Transverse colon (tissue), 4 donors: Measurements from ENCODE around the gene PALMD. TPM values are rescaled to one million over a fixed set of nuclear protein-coding genes. Genes with fewer than 3 reads are reported as not detected.

Source experiments
- DNase-seq: peaks from one replicate; pipeline ENCODE4 v3.0.0-alpha.2; 2019
- H3K27ac ChIP-seq, 4 donors: fragments of 200-600 bp; sonication (generic); 2 replicates each; pipeline ENCODE4 v1.5.1; 2016 to 2018; ENCODE audit warnings: inconsistent platforms in 4 of 4
- H3K27me3 ChIP-seq: fragments of 200-600 bp; sonication (generic); 2 replicates; pipeline ENCODE4 v1.5.1; 2017; ENCODE audit warnings: inconsistent platforms
- H3K36me3 ChIP-seq, 4 donors: fragments of 200-600 bp; sonication (generic); 2 replicates each; pipeline ENCODE4 v1.5.1; 2017 to 2019; ENCODE audit warnings: inconsistent platforms in 4 of 4
- H3K4me1 ChIP-seq, 4 donors: fragments of 200-600 bp; sonication (generic); 2 replicates each; pipeline ENCODE4 v1.5.1; 2017 to 2020; ENCODE audit warnings: inconsistent platforms in 4 of 4
- H3K4me3 ChIP-seq, 4 donors: fragments of 200-600 bp; sonication (generic); 1 replicate in 1 of 4; 2 replicates in 3 of 4; pipeline versions ENCODE4 v1.5.1 to v1.6.1; 2017 to 2019; ENCODE audit warnings: inconsistent platforms in 4 of 4
- H3K9me3 ChIP-seq, 2 donors: fragments of 200-600 bp; sonication (generic); 2 replicates each; pipeline ENCODE4 v1.5.1; 2017 to 2019; ENCODE audit warnings: inconsistent platforms in 2 of 2
- EP300 ChIP-seq: sonication (generic); formaldehyde crosslinking; IDR thresholded peaks from one replicate; pipeline ENCODE4 v1.6.1; 2017; ENCODE audit warnings: antibody characterized with exemption, low read depth
- POLR2A ChIP-seq: fragments of 450-650 bp; IDR thresholded peaks from one replicate; pipeline ENCODE4 v1.6.1; 2016; ENCODE audit warnings: antibody characterized with exemption, mild to moderate bottlenecking, moderate library complexity
- POLR2AphosphoS5 ChIP-seq, 3 donors: sonication (generic); formaldehyde crosslinking; IDR thresholded peaks; one replicate each; pipeline ENCODE4 v1.6.1; 2016; ENCODE audit warnings: antibody characterized with exemption in 3 of 3
- WGBS, 2 donors: methylation state at CpG; one replicate each; pipeline ENCODE4 v1.1.5; 2018; ENCODE audit warnings: low coverage in 1 of 2; 5-methylcytosine and 5-hydroxymethylcytosine counted together
- in situ Hi-C, 4 donors: fragments of 200-750 bp; cut with MboI; loops; one replicate each; pipeline versions ENCODE4 v1.15.0 to v1.15.1; 2017; ENCODE audit warnings: low sequenced_read_pairs in 3 of 4, low pct_ligation_motif_present in 1 of 4, low pct_unique_long_range_greater_than_20kb in 1 of 4
- intact Hi-C: fragments of 100-400 bp; cut with DNase I; formaldehyde crosslinking; loops from one replicate; pipeline ENCODE4 v1.15.1; 2023; ENCODE audit warnings: low total_unique reads
- total RNA-seq, 4 donors: library from RNA; depleted of rRNA; stranded (reverse); fragments of >200 nt; gene quantifications; one replicate each; pipeline ENCODE4 v1.1.0, GENCODE V29; 2016
- TF ChIP-seq, protein P1 (sequence below), 5 experiments: fragments of 200-600 bp in 3 of 5; fragments of 450-650 bp in 2 of 5; sonication (generic) in 3 of 5; IDR thresholded peaks; 1 replicate in 2 of 5; 2 replicates in 3 of 5; pipeline ENCODE4 v1.5.1; 2016 to 2017; ENCODE audit warnings: antibody characterized with exemption in 5 of 5, inconsistent platforms in 3 of 5, mild to moderate bottlenecking in 2 of 5, moderate library complexity in 1 of 5

The PALMD gene
- total RNA-seq, 4 donors from 2014 or later: 1.9 to 4.4 (median 2.9) TPM

DNA sequence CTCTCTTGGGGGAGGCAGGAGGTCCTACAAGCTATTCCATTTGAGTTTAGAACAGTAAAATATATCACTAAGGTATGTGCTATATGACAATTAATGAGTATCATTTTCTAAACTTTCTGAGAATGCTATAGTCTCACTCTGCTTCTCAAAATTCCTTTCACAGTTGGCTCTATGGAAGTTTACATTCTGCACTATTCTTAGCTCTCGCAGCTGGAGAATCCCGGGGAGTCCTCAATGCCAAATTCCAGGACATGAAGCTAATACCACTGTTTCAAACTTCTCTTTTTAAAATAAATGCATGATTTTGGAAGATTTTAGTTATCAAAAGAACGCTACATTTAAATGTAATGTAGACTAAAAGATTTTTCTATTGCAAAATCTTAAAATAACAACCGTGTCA is 22.4 kb upstream of the PALMD start:
- WGBS, 2 donors: 57 to 80% methylated on average over 4 of the region's 4 CpGs
- Histone ChIP-seq H3K9me3 (no peaks in the 10 kb centered on the region), H3K4me3 (no peak overlapping the region), H3K4me1 (peaks cover 0 to 3% (median 0%) of the 10 kb centered on the region in 4 donors), H3K27me3 (no peaks in the 10 kb centered on the region), H3K36me3 (no peaks in the 10 kb centered on the region), H3K27ac (no peak overlapping the region)
- TF ChIP-seq POLR2AphosphoS5 (IDR thresholded peaks at IDR 0.05) (no peak), POLR2A (no peak), EP300 (no peak)
- TF ChIP-seq, protein P1, sequence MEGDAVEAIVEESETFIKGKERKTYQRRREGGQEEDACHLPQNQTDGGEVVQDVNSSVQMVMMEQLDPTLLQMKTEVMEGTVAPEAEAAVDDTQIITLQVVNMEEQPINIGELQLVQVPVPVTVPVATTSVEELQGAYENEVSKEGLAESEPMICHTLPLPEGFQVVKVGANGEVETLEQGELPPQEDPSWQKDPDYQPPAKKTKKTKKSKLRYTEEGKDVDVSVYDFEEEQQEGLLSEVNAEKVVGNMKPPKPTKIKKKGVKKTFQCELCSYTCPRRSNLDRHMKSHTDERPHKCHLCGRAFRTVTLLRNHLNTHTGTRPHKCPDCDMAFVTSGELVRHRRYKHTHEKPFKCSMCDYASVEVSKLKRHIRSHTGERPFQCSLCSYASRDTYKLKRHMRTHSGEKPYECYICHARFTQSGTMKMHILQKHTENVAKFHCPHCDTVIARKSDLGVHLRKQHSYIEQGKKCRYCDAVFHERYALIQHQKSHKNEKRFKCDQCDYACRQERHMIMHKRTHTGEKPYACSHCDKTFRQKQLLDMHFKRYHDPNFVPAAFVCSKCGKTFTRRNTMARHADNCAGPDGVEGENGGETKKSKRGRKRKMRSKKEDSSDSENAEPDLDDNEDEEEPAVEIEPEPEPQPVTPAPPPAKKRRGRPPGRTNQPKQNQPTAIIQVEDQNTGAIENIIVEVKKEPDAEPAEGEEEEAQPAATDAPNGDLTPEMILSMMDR (IDR thresholded peaks at IDR 0.05): no peak
- in situ Hi-C loops (no loop called here), intact Hi-C loops (no loop called here)
- no peak for DNase-seq

DNA sequence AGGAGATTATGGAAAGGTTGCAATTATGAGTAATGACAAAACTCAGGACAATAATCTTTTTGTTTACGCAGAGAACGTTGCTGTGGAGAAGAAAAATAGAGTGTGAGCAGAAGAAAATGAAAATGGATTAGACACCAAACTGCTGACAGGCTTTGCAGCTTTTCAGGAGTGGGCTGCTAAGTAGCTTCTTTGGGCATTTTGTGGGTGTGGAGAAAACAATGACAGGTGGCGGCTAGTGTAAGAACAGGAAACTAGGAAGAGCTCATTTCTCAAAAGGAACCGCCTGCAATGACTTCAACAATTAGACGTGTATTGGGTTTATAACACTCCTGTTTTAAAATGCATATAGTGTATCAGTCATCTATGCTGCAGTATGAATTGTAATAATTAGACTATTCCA is 18.3 kb upstream of the PALMD start:
- no peak for TF ChIP-seq POLR2AphosphoS5 (IDR thresholded peaks at IDR 0.05)
- no peak for TF ChIP-seq POLR2A
- no peak for TF ChIP-seq EP300
- TF ChIP-seq, protein P1 (IDR thresholded peaks at IDR 0.05): no peak
- intact Hi-C loops (no loop called here), in situ Hi-C loops (no loop called here)
- no peaks in the 10 kb centered on the region for H3K9me3 ChIP-seq
- H3K4me3 ChIP-seq: no peak overlapping the region
- WGBS, 2 donors: 58% methylated on average over 5 of the region's 5 CpGs
- H3K27me3 ChIP-seq: no peaks in the 10 kb centered on the region
- no peak for DNase-seq
- H3K36me3 ChIP-seq: no peaks in the 10 kb centered on the region
- H3K27ac ChIP-seq: no peak overlapping the region
- peaks cover 0 to 3% (median 0%) of the 10 kb centered on the region in 4 donors for H3K4me1 ChIP-seq

DNA sequence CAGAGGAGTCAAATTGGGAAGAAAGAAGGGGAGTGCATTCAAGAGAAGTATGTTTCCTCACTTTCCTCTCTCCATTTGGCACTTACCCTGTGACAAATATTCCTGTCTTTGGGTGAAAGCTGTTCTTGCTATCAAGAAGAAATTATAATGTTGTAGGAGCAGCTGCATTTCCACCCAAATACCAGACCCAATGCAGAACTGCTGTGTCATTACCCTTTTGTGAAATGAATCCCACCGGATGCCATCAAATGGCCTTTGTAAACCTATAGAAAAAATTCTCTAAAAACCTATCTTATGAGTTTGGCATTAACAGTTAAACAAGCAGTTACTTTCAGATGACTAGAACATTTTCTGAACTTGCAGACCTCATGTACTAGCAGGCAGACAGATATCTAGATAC is 16.7 kb upstream of the PALMD start:
- in situ Hi-C loops: no loop called here
- no peaks in the 10 kb centered on the region for H3K27me3 ChIP-seq
- intact Hi-C loops: no loop called here

DNA sequence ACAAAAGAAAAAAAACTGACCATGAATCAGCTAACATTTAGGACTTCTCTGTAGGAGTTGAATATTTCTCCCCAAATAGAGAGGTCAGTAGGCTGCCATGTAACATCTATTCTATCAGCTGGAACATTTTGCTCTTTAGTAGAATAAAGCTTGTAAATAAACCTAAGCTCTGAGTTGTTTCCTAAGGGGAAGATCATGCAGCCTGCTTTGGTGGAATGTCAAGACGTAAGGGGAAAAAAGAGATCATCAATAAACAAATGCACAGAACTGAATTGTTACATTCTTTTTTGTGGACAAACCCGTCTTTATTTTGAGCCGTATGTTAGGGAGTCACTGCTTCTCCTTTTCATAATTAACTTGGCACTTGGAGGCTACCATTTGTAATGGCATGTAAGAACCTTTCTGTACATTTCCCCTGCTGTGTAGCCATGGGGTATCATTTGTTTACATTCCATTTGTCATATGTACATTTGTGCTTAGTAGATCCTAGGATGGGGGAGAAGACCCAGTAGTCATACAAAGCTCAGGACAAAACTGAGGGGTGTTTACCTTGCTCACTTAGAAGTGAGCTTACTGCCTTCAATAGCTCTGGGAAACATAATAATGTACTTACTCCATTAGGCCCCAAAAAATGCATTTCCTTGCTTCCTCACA is 10.8 kb upstream of the PALMD start:
- H3K27ac ChIP-seq: no peak overlapping the region
- no peak overlapping the region for H3K4me3 ChIP-seq
- H3K36me3 ChIP-seq: no peaks in the 10 kb centered on the region
- no peaks in the 10 kb centered on the region for H3K9me3 ChIP-seq
- no peak for DNase-seq
- H3K4me1 ChIP-seq: no peaks in the 10 kb centered on the region
- WGBS, 2 donors: 75 to 100% methylated on average over 3 of the region's 3 CpGs
- in situ Hi-C loops: no loop called here
- intact Hi-C loops: no loop called here
- no peak for TF ChIP-seq POLR2A
- TF ChIP-seq, protein P1 (IDR thresholded peaks at IDR 0.05): no peak
- TF ChIP-seq POLR2AphosphoS5 (IDR thresholded peaks at IDR 0.05): no peak
- no peak for TF ChIP-seq EP300
- no peaks in the 10 kb centered on the region for H3K27me3 ChIP-seq

More for the DNA sequence above, 16.7 kb upstream of the PALMD start:
- H3K36me3 ChIP-seq: no peaks in the 10 kb centered on the region
- H3K9me3 ChIP-seq: no peaks in the 10 kb centered on the region
- H3K27ac ChIP-seq: no peak overlapping the region
- no peak overlapping the region for H3K4me3 ChIP-seq
- TF ChIP-seq EP300 (no peak), POLR2A (no peak), POLR2AphosphoS5 (IDR thresholded peaks at IDR 0.05) (no peak)
- TF ChIP-seq, protein P1 (IDR thresholded peaks at IDR 0.05): no peak
- WGBS, 2 donors: 80 to 85% methylated on average over 1 of the region's 1 CpG
- no peaks in the 10 kb centered on the region for H3K4me1 ChIP-seq
- no peak for DNase-seq
